Fibroblast of lung (primary cell): Measurements from ENCODE around the gene TRAF2. TPM values are rescaled to one million over a fixed set of nuclear protein-coding genes. Genes with fewer than 3 reads are reported as not detected.

ENCODE experiments used
- DNase-seq, 2 donors: peaks; one replicate each; pipeline versions ENCODE4 v3.0.0 to v3.0.0-alpha.2; 2010; ENCODE audit warnings: low read depth in 2 of 2
- H2AFZ ChIP-seq: 2 replicates; pipeline ENCODE4 v1.5.1; 2012; ENCODE audit warnings: low read length, control low read depth, inconsistent platforms
- H3K27ac ChIP-seq: 2 replicates; pipeline ENCODE4 v1.5.1; 2011; ENCODE audit warnings: low read length, control low read depth; ENCODE audit not compliant: insufficient read depth
- H3K27me3 ChIP-seq: 2 replicates; pipeline ENCODE4 v1.5.1; 2011; ENCODE audit warnings: mild to moderate bottlenecking, low read length; ENCODE audit not compliant: control insufficient read depth, insufficient read depth
- H3K36me3 ChIP-seq: 2 replicates; pipeline ENCODE4 v1.5.1; 2011; ENCODE audit warnings: low read length; ENCODE audit not compliant: control insufficient read depth, insufficient read depth
- H3K4me1 ChIP-seq: 2 replicates; pipeline ENCODE4 v1.5.1; 2011; ENCODE audit warnings: low read length; ENCODE audit not compliant: control insufficient read depth, insufficient read depth; ENCODE audit errors: extremely low read depth
- H3K4me2 ChIP-seq: 2 replicates; pipeline ENCODE4 v1.5.1; 2011; ENCODE audit warnings: low read length, control low read depth; ENCODE audit not compliant: insufficient read depth; ENCODE audit errors: extremely low read depth
- H3K4me3 ChIP-seq, 4 experiments: fragments of 200-600 bp in 1 of 4; sonication (generic) in 1 of 4; replicated peaks in 1 of 4; 2 replicates each; pipeline ENCODE4 v1.5.1; 2011 to 2016; ENCODE audit warnings: low read length in 4 of 4, low read depth in 3 of 4, mild to moderate bottlenecking in 3 of 4, control low read depth in 2 of 4, inconsistent platforms in 1 of 4, mixed read lengths in 1 of 4; ENCODE audit not compliant: insufficient read depth in 1 of 4; ENCODE audit errors: control extremely low read depth in 1 of 4
- H3K79me2 ChIP-seq: 2 replicates; pipeline ENCODE4 v1.5.1; 2012; ENCODE audit warnings: mild to moderate bottlenecking, low read length, inconsistent platforms; ENCODE audit not compliant: control insufficient read depth, insufficient read depth
- H3K9ac ChIP-seq: 2 replicates; pipeline ENCODE4 v1.5.1; 2011; ENCODE audit warnings: mild to moderate bottlenecking, low read length, control low read depth; ENCODE audit not compliant: insufficient read depth
- H3K9me3 ChIP-seq: 2 replicates; pipeline ENCODE4 v1.5.1; 2012; ENCODE audit warnings: low read depth, low read length; ENCODE audit not compliant: control insufficient read depth, insufficient read depth
- H4K20me1 ChIP-seq: 2 replicates; pipeline ENCODE4 v1.5.1; 2011; ENCODE audit warnings: low read length; ENCODE audit not compliant: control insufficient read depth, insufficient read depth; ENCODE audit errors: extremely low read depth
- CTCF ChIP-seq, 2 donors: IDR thresholded peaks in 1 of 2; conservative IDR thresholded peaks in 1 of 2; 1 replicate in 1 of 2; 2 replicates in 1 of 2; pipeline ENCODE4 v1.5.1; 2011 to 2012; ENCODE audit warnings: low read length in 2 of 2, control low read depth in 1 of 2, inconsistent platforms in 1 of 2, low read depth in 1 of 2, mild to moderate bottlenecking in 1 of 2
- EZH2 ChIP-seq: IDR thresholded peaks from 2 replicates; pipeline ENCODE4 v1.5.1; 2012; ENCODE audit warnings: low read length, control low read depth, mild to moderate bottlenecking; ENCODE audit errors: missing control alignments
- polyA plus RNA-seq, 2 donors: library from polyadenylated mRNA; depleted of rRNA in 1 of 2; stranded (reverse) in 1 of 2; unstranded in 1 of 2; fragments of >200 nt; gene quantifications; 2 replicates each; pipeline ENCODE4 v1.2.1, GENCODE V29; 2011 to 2012; ENCODE audit warnings: missing spikeins in 1 of 2
- total RNA-seq: library from RNA; depleted of rRNA; stranded (reverse); fragments of >200 nt; gene quantifications from 2 replicates; pipeline ENCODE4 v1.2.1, GENCODE V29; 2014

TRAF2 gene
- total and polyA plus RNA-seq, 2 donors (not counting 1 experiment from before 2014, with no cell fraction given) = 3.7 to 8.4 TPM

GRCh38 chr9:136937186-136938001, 51.1 kb downstream of the TRAF2 start:
- H2AFZ ChIP-seq = no peak overlapping the region
- H3K4me2 ChIP-seq = no peak overlapping the region
- TF ChIP-seq CTCF (conservative IDR thresholded peaks at IDR 0.05 in 1 of 2, IDR thresholded peaks at IDR 0.05 in 1 of 2; ENCODE audit: low read depth in 1 of 2, low read length in 2 of 2) (no peak), EZH2 (no peak)
- H3K27me3 ChIP-seq = no peaks in the 10 kb centered on the region
- H3K9me3 ChIP-seq = no peaks in the 10 kb centered on the region
- H3K4me1 ChIP-seq = no peaks in the 10 kb centered on the region
- H3K9ac ChIP-seq = no peak overlapping the region
- DNase-seq = no peak
- H4K20me1 ChIP-seq = no peaks in the 10 kb centered on the region
- no peak overlapping the region for H3K27ac ChIP-seq
- H3K36me3 ChIP-seq = peaks cover 29% of the 10 kb centered on the region
- H3K4me3 ChIP-seq = no peak overlapping the region
- H3K79me2 ChIP-seq = peaks cover 7% of the 10 kb centered on the region

- Histone ChIP-seq H3K79me2 (peaks cover 23% of the 10 kb centered on the region), H3K9ac (no peak overlapping the region), H4K20me1 (no peaks in the 10 kb centered on the region), H3K4me2 (no peak overlapping the region), H3K36me3 (peaks cover 38% of the 10 kb centered on the region), H3K9me3 (no peaks in the 10 kb centered on the region), H3K4me1 (peaks cover 2% of the 10 kb centered on the region), H2AFZ (no peak overlapping the region), H3K27me3 (no peaks in the 10 kb centered on the region), H3K27ac (no peak overlapping the region), H3K4me3 (no peak overlapping the region)
- no peak for DNase-seq
- TF ChIP-seq EZH2 (no peak), CTCF (conservative IDR thresholded peaks at IDR 0.05 in 1 of 2, IDR thresholded peaks at IDR 0.05 in 1 of 2; ENCODE audit: low read depth in 1 of 2, low read length in 2 of 2) (no peak)
Measured at GRCh38 chr9:136939431-136939995, 53.2 kb downstream of the TRAF2 start.

GRCh38 chr9:136939996-136940525, 53.7 kb downstream of the TRAF2 start:
- Histone ChIP-seq H3K9me3 (no peaks in the 10 kb centered on the region), H3K79me2 (peaks cover 23% of the 10 kb centered on the region), H2AFZ (no peak overlapping the region), H3K4me3 (no peak overlapping the region), H3K27ac (no peak overlapping the region), H3K36me3 (peaks cover 38% of the 10 kb centered on the region), H4K20me1 (no peaks in the 10 kb centered on the region), H3K27me3 (no peaks in the 10 kb centered on the region), H3K4me1 (peaks cover 2% of the 10 kb centered on the region), H3K9ac (no peak overlapping the region), H3K4me2 (no peak overlapping the region)
- TF ChIP-seq CTCF (conservative IDR thresholded peaks at IDR 0.05 in 1 of 2, IDR thresholded peaks at IDR 0.05 in 1 of 2; ENCODE audit: low read depth in 1 of 2, low read length in 2 of 2) = no peak
- TF ChIP-seq EZH2 = no peak
- DNase-seq = no peak
